Ectodermal cell (in vitro differentiated cells): Measurements from ENCODE around the gene MAGEF1.

Experiments
- H3K27ac ChIP-seq: 2 replicates; pipeline ENCODE4 v1.7.0; 2013; ENCODE audit warnings: mild to moderate bottlenecking, low read depth, low read length; ENCODE audit not compliant: insufficient read depth, poor library complexity, severe bottlenecking
- H3K27me3 ChIP-seq: 2 replicates; pipeline ENCODE4 v1.7.0; 2013; ENCODE audit warnings: mild to moderate bottlenecking, low read length; ENCODE audit not compliant: insufficient read depth, control insufficient read depth, poor library complexity, severe bottlenecking
- H3K36me3 ChIP-seq: one replicate; pipeline ENCODE4 v1.7.0; 2013; ENCODE audit warnings: low read length; ENCODE audit not compliant: control insufficient read depth, insufficient read depth
- H3K4me1 ChIP-seq: one replicate; pipeline ENCODE4 v1.7.0; 2013; ENCODE audit warnings: low read length; ENCODE audit not compliant: control insufficient read depth, insufficient read depth
- H3K4me3 ChIP-seq: 2 replicates; pipeline ENCODE4 v1.7.0; 2013; ENCODE audit warnings: low read depth, low read length, control low read depth; ENCODE audit not compliant: insufficient read depth
- H3K9me3 ChIP-seq: 2 replicates; pipeline ENCODE4 v1.7.0; 2013; ENCODE audit warnings: mild to moderate bottlenecking, low read length, moderate library complexity; ENCODE audit not compliant: control insufficient read depth
- WGBS, 2 experiments: methylation state at CpG; one replicate each; pipeline ENCODE4 v1.1.7; 2013; ENCODE audit warnings: missing lambda C conversion rate in 2 of 2; 5-methylcytosine and 5-hydroxymethylcytosine counted together

The MAGEF1 gene

GRCh38 chr3:184741798-184742675 is 30.2 kb upstream of the MAGEF1 start:
- no peaks in the 10 kb centered on the region for H3K36me3 ChIP-seq
- H3K27ac ChIP-seq, result no peak overlapping the region
- 79 to 82% methylated on average over 12 of the region's 12 CpGs for WGBS, 2 experiments
- H3K9me3 ChIP-seq, result no peaks in the 10 kb centered on the region
- peaks cover 17% of the 10 kb centered on the region for H3K4me1 ChIP-seq
- no peaks in the 10 kb centered on the region for H3K27me3 ChIP-seq
- H3K4me3 ChIP-seq, result no peak overlapping the region

DNA sequence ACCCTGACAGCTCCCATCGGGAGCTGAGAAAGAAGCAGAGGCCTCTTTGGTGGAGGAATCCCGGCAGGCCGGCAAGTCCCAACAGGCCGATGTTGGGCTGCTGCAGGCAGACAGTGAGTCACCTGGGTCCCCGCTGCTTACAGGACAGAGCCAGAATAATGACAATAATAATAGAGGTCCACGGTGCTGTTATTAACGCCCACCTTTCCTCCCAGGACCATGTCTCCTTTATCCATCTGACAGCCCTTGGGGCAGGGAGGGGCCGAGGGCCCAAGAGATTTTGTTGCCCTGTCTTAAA is 29.3 kb upstream of the MAGEF1 start:
- Histone ChIP-seq H3K27me3 (no peaks in the 10 kb centered on the region), H3K4me3 (no peak overlapping the region), H3K4me1 (peaks cover 15% of the 10 kb centered on the region), H3K27ac (no peak overlapping the region), H3K9me3 (no peaks in the 10 kb centered on the region), H3K36me3 (no peaks in the 10 kb centered on the region)
- WGBS, 2 experiments, result 81 to 83% methylated on average over 8 of the region's 8 CpGs

- H3K9me3 ChIP-seq, result no peaks in the 10 kb centered on the region
- H3K4me1 ChIP-seq, result peaks cover 11% of the 10 kb centered on the region
- H3K4me3 ChIP-seq, result no peak overlapping the region
- no peak overlapping the region for H3K27ac ChIP-seq
- 93 to 95% methylated on average over 9 of the region's 9 CpGs for WGBS, 2 experiments
- no peaks in the 10 kb centered on the region for H3K36me3 ChIP-seq
- H3K27me3 ChIP-seq, result no peaks in the 10 kb centered on the region
Measured at GRCh38 chr3:184740509-184741258, 28.8 kb upstream of the MAGEF1 start.

GRCh38 chr3:184739594-184740505 is 28.0 kb upstream of the MAGEF1 start:
- no peaks in the 10 kb centered on the region for H3K9me3 ChIP-seq
- H3K4me1 ChIP-seq, result peaks cover 11% of the 10 kb centered on the region
- WGBS, 2 experiments, result 92% methylated on average over 4 to 5 of the region's 5 CpGs
- no peaks in the 10 kb centered on the region for H3K36me3 ChIP-seq
- no peaks in the 10 kb centered on the region for H3K27me3 ChIP-seq
- H3K4me3 ChIP-seq, result no peak overlapping the region
- no peak overlapping the region for H3K27ac ChIP-seq

- H3K27ac ChIP-seq, result no peak overlapping the region
- H3K27me3 ChIP-seq, result no peaks in the 10 kb centered on the region
- H3K4me1 ChIP-seq, result peaks cover 11% of the 10 kb centered on the region
- no peaks in the 10 kb centered on the region for H3K9me3 ChIP-seq
- 92 to 94% methylated on average over 4 of the region's 4 CpGs for WGBS, 2 experiments
- H3K36me3 ChIP-seq, result no peaks in the 10 kb centered on the region
- H3K4me3 ChIP-seq, result no peak overlapping the region
Measured at GRCh38 chr3:184738982-184739381, 27.1 kb upstream of the MAGEF1 start.

DNA sequence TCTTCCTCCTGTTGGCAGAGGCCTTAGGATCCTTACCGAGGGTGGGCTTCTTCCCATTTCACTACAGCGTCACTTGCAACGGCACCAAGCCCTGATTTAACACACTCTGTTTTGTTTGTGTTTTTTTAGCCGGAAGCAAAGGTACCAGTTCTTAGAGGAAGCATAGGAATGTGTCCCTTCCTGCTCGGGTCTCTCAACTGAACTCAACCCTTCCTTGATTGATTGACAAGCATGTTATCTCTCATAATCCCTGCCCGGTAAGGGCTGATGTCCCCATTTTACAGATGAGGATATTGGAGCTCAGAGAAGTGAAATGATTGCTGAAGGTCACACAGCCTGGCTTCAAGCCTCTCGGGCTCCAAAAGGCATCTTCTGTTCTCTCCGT is 26.6 kb upstream of the MAGEF1 start:
- Histone ChIP-seq H3K4me1 (peaks cover 11% of the 10 kb centered on the region), H3K27me3 (no peaks in the 10 kb centered on the region), H3K36me3 (no peaks in the 10 kb centered on the region), H3K4me3 (no peak overlapping the region), H3K27ac (no peak overlapping the region), H3K9me3 (no peaks in the 10 kb centered on the region)
- WGBS, 2 experiments, result 89 to 90% methylated on average over 8 of the region's 8 CpGs

GRCh38 chr3:184737641-184738505 is 26.0 kb upstream of the MAGEF1 start:
- 89 to 93% methylated on average over 14 to 15 of the region's 15 CpGs for WGBS, 2 experiments
- H3K4me3 ChIP-seq, result no peak overlapping the region
- H3K4me1 ChIP-seq, result peaks cover 9% of the 10 kb centered on the region
- no peaks in the 10 kb centered on the region for H3K9me3 ChIP-seq
- no peaks in the 10 kb centered on the region for H3K36me3 ChIP-seq
- H3K27me3 ChIP-seq, result no peaks in the 10 kb centered on the region
- H3K27ac ChIP-seq, result no peak overlapping the region

GRCh38 chr3:184737063-184737462 is 25.2 kb upstream of the MAGEF1 start:
- Histone ChIP-seq H3K4me3 (no peak overlapping the region), H3K27me3 (no peaks in the 10 kb centered on the region), H3K4me1 (peaks cover 7% of the 10 kb centered on the region), H3K9me3 (no peaks in the 10 kb centered on the region), H3K27ac (no peak overlapping the region), H3K36me3 (no peaks in the 10 kb centered on the region)
- WGBS, 2 experiments, result 74 to 77% methylated on average over 3 of the region's 3 CpGs

DNA sequence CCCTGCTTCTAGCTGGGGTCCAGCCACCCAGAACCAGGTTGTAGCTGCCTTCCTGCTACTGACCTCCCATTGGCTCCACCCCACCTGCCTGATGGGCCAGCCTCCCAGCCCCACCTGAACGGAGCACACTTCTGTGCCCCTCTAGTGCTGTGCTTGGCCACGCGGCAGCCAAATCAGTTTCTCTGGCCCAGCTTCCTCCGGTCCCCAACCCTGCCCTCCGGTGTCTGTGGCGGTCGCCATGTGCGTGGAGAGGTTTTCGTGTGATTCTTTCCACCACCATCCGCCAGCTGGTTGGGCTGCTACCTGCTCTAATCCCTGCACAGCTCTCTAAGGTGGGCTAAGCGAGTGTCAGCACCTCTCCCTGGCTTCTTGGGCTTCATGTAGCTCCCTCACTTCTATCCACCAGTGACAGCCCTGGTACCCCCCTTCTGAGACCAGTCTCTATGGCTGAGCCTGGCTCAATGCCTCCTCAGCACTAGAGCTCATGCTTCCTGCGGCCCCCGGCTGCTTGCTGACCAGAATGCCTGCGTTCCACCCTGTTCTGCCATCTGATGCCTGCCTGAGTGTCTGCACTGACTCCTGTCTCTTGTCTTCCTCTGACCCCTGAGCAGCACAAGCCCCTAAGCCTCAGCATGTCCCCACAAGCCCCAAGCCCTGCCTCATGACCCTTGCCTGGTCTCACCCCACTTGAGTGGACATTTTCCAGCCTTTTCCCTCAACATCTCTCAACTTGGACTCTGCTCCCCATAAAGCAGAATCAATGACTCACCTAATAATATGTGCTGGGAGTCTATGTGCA is 23.2 kb upstream of the MAGEF1 start:
- H3K36me3 ChIP-seq, result no peaks in the 10 kb centered on the region
- H3K4me1 ChIP-seq, result peaks cover 14% of the 10 kb centered on the region
- H3K4me3 ChIP-seq, result no peak overlapping the region
- H3K9me3 ChIP-seq, result no peaks in the 10 kb centered on the region
- WGBS, 2 experiments, result 90 to 92% methylated on average over 14 of the region's 14 CpGs
- no peak overlapping the region for H3K27ac ChIP-seq
- no peaks in the 10 kb centered on the region for H3K27me3 ChIP-seq
